Esophagus (tissue), 2 donors: ENCODE results near the gene NDUFS7. TPM values are rescaled to one million over a fixed set of nuclear protein-coding genes. Genes with fewer than 3 reads are reported as not detected.

Experiments used
- H3K27ac ChIP-seq, 2 donors: one replicate each; pipeline ENCODE4 v1.5.1; 2013; ENCODE audit warnings: low read depth in 2 of 2, mild to moderate bottlenecking in 2 of 2, inconsistent platforms in 1 of 2, low read length in 1 of 2, moderate library complexity in 1 of 2
- H3K27me3 ChIP-seq, 2 donors: one replicate each; pipeline ENCODE4 v1.6.1; 2013; ENCODE audit warnings: low read length in 2 of 2, control low read depth in 1 of 2, mild to moderate bottlenecking in 1 of 2; ENCODE audit not compliant: insufficient read depth in 2 of 2, control insufficient read depth in 1 of 2
- H3K36me3 ChIP-seq, 2 donors: one replicate each; pipeline ENCODE4 v1.6.1; 2013; ENCODE audit warnings: low read length in 1 of 2; ENCODE audit not compliant: control insufficient read depth in 2 of 2, insufficient read depth in 2 of 2
- H3K4me1 ChIP-seq, 2 donors: one replicate each; pipeline ENCODE4 v1.6.1; 2013; ENCODE audit warnings: low read length in 1 of 2; ENCODE audit not compliant: control insufficient read depth in 2 of 2, insufficient read depth in 2 of 2
- H3K4me3 ChIP-seq, 2 donors: one replicate each; pipeline ENCODE4 v1.5.1; 2013; ENCODE audit warnings: low read length in 2 of 2, mild to moderate bottlenecking in 2 of 2, low read depth in 1 of 2, moderate library complexity in 1 of 2
- H3K9me3 ChIP-seq, 2 donors: one replicate each; pipeline ENCODE4 v1.6.1; 2013; ENCODE audit warnings: mild to moderate bottlenecking in 2 of 2, low read depth in 1 of 2, low read length in 1 of 2, moderate library complexity in 1 of 2; ENCODE audit not compliant: control insufficient read depth in 2 of 2, insufficient read depth in 1 of 2
- WGBS, 2 donors: extraction: QIAGEN DNeasy Blood & Tissue Kit; methylation state at CpG; one replicate each; pipeline ENCODE4 v1.1.7; 2013; 5-methylcytosine and 5-hydroxymethylcytosine counted together
- polyA plus RNA-seq, 2 donors: library from polyadenylated mRNA; stranded (reverse); fragments of 200-250 nt; gene quantifications; one replicate each; pipeline ENCODE4 v1.2.3, GENCODE V29; 2013
- donor health status: healthy with polysubstance abuse.
- donor health status: Bipolar disorder and iron deficiency.

Gene NDUFS7
- polyA plus RNA-seq, 2 donors: 106 to 160 TPM

DNA sequence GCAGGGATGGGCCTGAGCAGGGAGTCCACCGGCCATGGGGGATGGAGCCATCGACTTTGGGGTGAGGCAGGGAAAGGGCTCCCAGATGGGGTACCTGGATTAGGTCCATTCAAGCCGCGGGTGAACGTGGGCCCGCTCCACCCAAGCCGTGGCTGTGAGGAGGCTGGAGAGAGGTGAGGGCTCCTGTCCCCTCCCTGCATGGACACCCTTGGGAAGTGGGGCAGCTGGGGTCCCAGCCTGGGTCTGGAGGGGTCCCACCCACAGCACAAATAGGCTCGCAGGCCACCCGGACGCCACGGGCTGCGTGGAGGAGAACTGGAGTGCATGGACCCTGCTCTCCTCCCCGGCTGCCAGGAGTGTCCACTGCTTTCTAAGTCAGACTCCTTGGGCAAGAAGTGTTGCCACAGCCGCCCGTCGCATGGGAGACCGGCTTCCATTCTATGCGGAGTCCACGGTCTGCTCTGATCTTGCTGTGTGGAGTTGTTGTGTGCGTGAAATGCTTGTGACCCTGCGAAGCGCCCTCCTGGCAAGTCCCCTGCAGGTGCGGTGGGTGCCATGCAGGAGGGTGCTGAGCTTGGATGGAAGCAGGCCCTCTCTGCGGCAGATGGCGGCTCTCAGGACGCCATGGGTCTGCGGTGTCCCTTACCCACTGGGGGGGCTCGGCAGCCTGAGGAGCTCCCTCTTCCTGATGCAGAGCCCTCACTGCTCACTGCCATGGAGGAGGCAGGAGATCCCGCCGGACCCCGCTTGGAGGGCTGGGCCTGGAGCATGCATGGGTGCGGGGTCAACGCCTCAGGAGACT is 25.7 kb downstream of the NDUFS7 start:
- H3K9me3 ChIP-seq: no peaks in the 10 kb centered on the region
- H3K36me3 ChIP-seq: peaks cover 0 to 15% of the 10 kb centered on the region in 2 donors
- H3K4me1 ChIP-seq: peaks cover 29 to 42% of the 10 kb centered on the region in 2 donors
- H3K27me3 ChIP-seq: no peaks in the 10 kb centered on the region
- peak overlapping the region; percentile 95 to 97 for H3K27ac ChIP-seq
- 37 to 41% methylated on average over 33 of the region's 33 CpGs for WGBS, 2 donors
- H3K4me3 ChIP-seq: peak overlapping the region; percentile 87 to 97

- Histone ChIP-seq H3K27me3 (no peaks in the 10 kb centered on the region), H3K36me3 (peaks cover 0 to 15% of the 10 kb centered on the region in 2 donors), H3K4me3 (peak overlapping the region in 1 of 2 donors; percentile 97), H3K4me1 (peaks cover 29 to 44% of the 10 kb centered on the region in 2 donors), H3K27ac (peak overlapping the region in 1 of 2 donors; percentile 54), H3K9me3 (no peaks in the 10 kb centered on the region)
- 59 to 63% methylated on average over 21 to 23 of the region's 23 CpGs for WGBS, 2 donors
These were observed 26.6 kb downstream of the NDUFS7 start for GRCh38 chr19:1410136-1410786.

- 62 to 68% methylated on average over 9 of the region's 9 CpGs for WGBS, 2 donors
- H3K27ac ChIP-seq: peak overlapping the region in 1 of 2 donors; percentile 44
- H3K27me3 ChIP-seq: no peaks in the 10 kb centered on the region
- peaks cover 0 to 15% of the 10 kb centered on the region in 2 donors for H3K36me3 ChIP-seq
- peaks cover 30 to 49% of the 10 kb centered on the region in 2 donors for H3K4me1 ChIP-seq
- no peak overlapping the region for H3K4me3 ChIP-seq
- H3K9me3 ChIP-seq: no peaks in the 10 kb centered on the region
These were observed 27.1 kb downstream of the NDUFS7 start for GRCh38 chr19:1410789-1411188.

GRCh38 chr19:1411255-1412191 is 27.8 kb downstream of the NDUFS7 start:
- peaks cover 38 to 56% of the 10 kb centered on the region in 2 donors for H3K4me1 ChIP-seq
- no peak overlapping the region for H3K4me3 ChIP-seq
- peaks cover 0 to 15% of the 10 kb centered on the region in 2 donors for H3K36me3 ChIP-seq
- H3K27me3 ChIP-seq: no peaks in the 10 kb centered on the region
- peak overlapping the region; percentile 40 to 44 for H3K27ac ChIP-seq
- no peaks in the 10 kb centered on the region for H3K9me3 ChIP-seq
- WGBS, 2 donors: 62 to 63% methylated on average over 29 of the region's 29 CpGs

DNA sequence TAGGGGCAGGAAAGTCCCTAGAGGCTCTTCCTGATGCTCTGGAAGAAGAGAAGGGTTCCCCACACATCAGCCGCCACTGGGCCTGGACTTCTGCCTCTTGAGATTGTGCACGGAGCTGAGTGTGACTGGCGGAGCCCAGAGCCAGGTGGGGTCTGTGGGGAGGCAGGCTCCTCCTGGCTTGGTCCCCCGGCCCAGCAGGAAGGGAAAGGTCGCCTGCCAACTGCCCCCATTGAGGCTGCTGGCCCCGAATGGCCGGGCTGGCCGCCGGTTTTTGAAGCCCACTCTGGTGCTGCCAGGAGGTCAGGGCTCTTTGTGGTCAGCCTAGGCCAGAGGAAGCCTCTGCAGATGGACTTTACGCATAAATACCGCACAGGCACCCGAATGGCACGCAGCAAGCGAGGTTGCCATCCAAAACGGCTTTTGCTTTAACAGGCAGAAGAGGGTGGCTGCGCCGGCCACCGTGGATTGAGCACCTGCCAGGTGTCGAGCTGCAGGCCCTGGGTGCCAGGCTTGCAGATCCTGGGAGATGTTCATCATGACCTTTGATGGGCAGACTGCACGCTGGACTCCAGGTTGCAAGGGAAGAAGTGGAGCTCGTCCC is 28.7 kb downstream of the NDUFS7 start:
- Histone ChIP-seq H3K9me3 (no peaks in the 10 kb centered on the region), H3K4me3 (no peak overlapping the region), H3K27me3 (no peaks in the 10 kb centered on the region), H3K36me3 (peaks cover 0 to 19% of the 10 kb centered on the region in 2 donors), H3K27ac (peak overlapping the region in 1 of 2 donors; percentile 27), H3K4me1 (peaks cover 44 to 64% of the 10 kb centered on the region in 2 donors)
- 64 to 68% methylated on average over 21 of the region's 21 CpGs for WGBS, 2 donors

DNA sequence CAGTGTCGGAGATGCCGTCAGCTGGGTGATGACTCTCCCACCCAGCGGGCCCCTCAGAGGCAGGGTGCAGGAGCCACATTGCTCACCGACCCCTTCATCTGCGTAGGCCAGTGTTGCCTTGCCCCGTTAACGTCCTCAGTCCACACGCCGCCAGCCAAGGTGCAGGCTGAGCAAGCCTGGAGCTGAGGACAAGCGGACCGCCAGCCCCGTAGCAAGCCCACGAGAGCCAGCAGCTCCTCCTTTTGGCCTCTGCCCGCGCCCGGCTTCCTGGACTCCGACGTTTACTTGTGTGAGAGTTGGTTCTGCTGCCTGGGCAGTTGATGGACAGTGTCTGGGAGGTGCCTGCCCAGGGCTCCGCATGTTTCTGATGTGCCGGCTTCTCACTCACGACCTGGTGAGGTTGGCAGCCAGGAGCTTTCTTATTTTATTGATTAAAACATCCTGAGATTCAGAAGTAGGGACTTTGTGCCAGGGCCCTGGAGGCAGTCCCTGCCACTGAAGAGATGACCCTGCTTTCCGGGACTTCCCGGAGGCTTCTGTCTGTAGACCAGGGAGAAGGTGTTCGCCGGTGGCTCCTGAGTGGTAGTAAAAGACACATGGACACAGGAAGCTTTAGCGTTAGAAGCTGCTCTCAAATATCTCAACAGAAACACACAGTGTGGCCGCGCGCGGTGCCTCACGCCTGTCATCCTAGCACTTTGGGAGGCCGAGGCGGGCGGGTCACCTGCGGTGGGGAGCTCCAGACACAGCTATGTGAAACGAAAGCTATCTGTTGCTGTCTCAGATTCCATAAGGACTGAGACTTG is 29.5 kb downstream of the NDUFS7 start:
- H3K9me3 ChIP-seq: no peaks in the 10 kb centered on the region
- H3K27ac ChIP-seq: peak overlapping the region; percentile 22 to 58
- peaks cover 0 to 20% of the 10 kb centered on the region in 2 donors for H3K36me3 ChIP-seq
- H3K4me1 ChIP-seq: peaks cover 44 to 71% of the 10 kb centered on the region in 2 donors
- WGBS, 2 donors: 64 to 69% methylated on average over 36 of the region's 36 CpGs
- H3K4me3 ChIP-seq: no peak overlapping the region
- no peaks in the 10 kb centered on the region for H3K27me3 ChIP-seq

- H3K4me3 ChIP-seq: no peak overlapping the region
These were observed 32.5 kb downstream of the NDUFS7 start for GRCh38 chr19:1416014-1416841.

DNA sequence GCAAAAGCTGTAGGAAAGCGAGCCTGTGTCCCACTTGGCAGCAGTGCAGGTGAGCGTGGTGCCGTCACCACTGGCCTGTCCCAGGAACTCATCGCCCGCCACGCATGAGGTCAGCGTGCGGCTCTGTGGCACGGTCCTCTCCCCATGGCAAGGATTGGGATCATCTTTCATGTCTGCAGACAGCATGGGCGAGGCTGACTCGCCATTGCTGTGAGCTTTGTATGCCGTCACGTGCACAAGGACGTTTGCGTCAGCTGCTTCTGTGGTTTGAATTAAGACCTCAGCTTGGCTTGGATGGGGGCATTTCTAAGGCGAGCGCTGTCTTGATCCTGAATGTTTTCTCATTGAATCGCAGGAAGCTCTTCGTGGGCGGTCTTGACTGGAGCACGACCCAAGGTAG is 33.4 kb downstream of the NDUFS7 start:
- Histone ChIP-seq H3K36me3 (peaks cover 5 to 53% of the 10 kb centered on the region in 2 donors), H3K4me3 (no peak overlapping the region), H3K27me3 (no peaks in the 10 kb centered on the region), H3K9me3 (no peaks in the 10 kb centered on the region), H3K27ac (peak overlapping the region; percentile 83 to 95), H3K4me1 (peaks cover 19 to 44% of the 10 kb centered on the region in 2 donors)
- 54 to 72% methylated on average over 21 of the region's 21 CpGs for WGBS, 2 donors

More at GRCh38 chr19:1416014-1416841, 32.5 kb downstream of the NDUFS7 start:
- no peaks in the 10 kb centered on the region for H3K9me3 ChIP-seq
- 37 to 45% methylated on average over 28 of the region's 28 CpGs for WGBS, 2 donors
- no peaks in the 10 kb centered on the region for H3K27me3 ChIP-seq
- peaks cover 27 to 53% of the 10 kb centered on the region in 2 donors for H3K4me1 ChIP-seq
- peak overlapping the region; percentile 83 to 95 for H3K27ac ChIP-seq
- peaks cover under 1 to 43% of the 10 kb centered on the region in 2 donors for H3K36me3 ChIP-seq
